Gastrocnemius medialis (tissue), 4 donors: Measurements from ENCODE around the gene GRIA1. TPM values are rescaled to one million over a fixed set of nuclear protein-coding genes. Genes with fewer than 3 reads are reported as not detected.

Source experiments
- ATAC-seq, 2 donors: fragments of 150-250 bp; one replicate each; pipeline ENCODE4 v1.9.1; 2016
- DNase-seq, 2 donors: peaks; one replicate each; pipeline ENCODE4 v3.0.0-alpha.2; 2019
- H3K27ac ChIP-seq, 4 donors: fragments of 200-600 bp; sonication (generic); 1 replicate in 1 of 4; 2 replicates in 3 of 4; pipeline ENCODE4 v1.5.1; 2016 to 2018; ENCODE audit warnings: mild to moderate bottlenecking in 2 of 4, moderate library complexity in 1 of 4
- H3K27me3 ChIP-seq, 3 donors: fragments of 200-600 bp; sonication (generic) in 2 of 3; 1 replicate in 1 of 3; 2 replicates in 2 of 3; pipeline versions ENCODE4 v1.5.1 to v1.6.0; 2016 to 2019; ENCODE audit warnings: mild to moderate bottlenecking in 1 of 3, moderate library complexity in 1 of 3
- H3K36me3 ChIP-seq, 2 donors: fragments of 200-600 bp; sonication (generic) in 1 of 2; one replicate each; pipeline ENCODE4 v1.5.1; 2017 to 2018
- H3K4me1 ChIP-seq, 2 donors: fragments of 200-600 bp; sonication (generic) in 1 of 2; one replicate each; pipeline ENCODE4 v1.5.1; 2016 to 2017; ENCODE audit warnings: mild to moderate bottlenecking in 2 of 2
- H3K4me3 ChIP-seq, 4 donors: fragments of 200-600 bp; sonication (generic) in 3 of 4; 1 replicate in 1 of 4; 2 replicates in 3 of 4; pipeline ENCODE4 v1.5.1; 2016 to 2019; ENCODE audit warnings: mild to moderate bottlenecking in 2 of 4
- H3K9me3 ChIP-seq, 3 donors: fragments of 200-600 bp; sonication (generic) in 2 of 3; 1 replicate in 1 of 3; 2 replicates in 2 of 3; pipeline ENCODE4 v1.5.1; 2016 to 2019
- CTCF ChIP-seq, 5 experiments: fragments of 450-650 bp in 3 of 5; fragments of 200-600 bp in 2 of 5; sonication (generic) in 2 of 5; IDR thresholded peaks in 4 of 5; conservative IDR thresholded peaks in 1 of 5; 1 replicate in 4 of 5; 2 replicates in 1 of 5; pipeline ENCODE4 v1.5.1; 2016 to 2019; ENCODE audit warnings: antibody characterized with exemption in 5 of 5, mild to moderate bottlenecking in 3 of 5, moderate library complexity in 3 of 5
- POLR2A ChIP-seq, 2 donors: fragments of 450-650 bp; IDR thresholded peaks; one replicate each; pipeline ENCODE4 v1.6.1; 2017; ENCODE audit warnings: antibody characterized with exemption in 2 of 2, mild to moderate bottlenecking in 2 of 2, moderate library complexity in 2 of 2
- in situ Hi-C, 4 donors: fragments of 200-750 bp; cut with MboI; loops; one replicate each; pipeline versions ENCODE4 v1.15.0 to v1.8.0; 2017; ENCODE audit warnings: low sequenced_read_pairs in 4 of 4
- intact Hi-C: fragments of 100-400 bp; cut with DNase I; formaldehyde crosslinking; loops from one replicate; pipeline ENCODE4 v1.15.1; 2023; ENCODE audit warnings: low total_unique reads
- total RNA-seq, 4 donors: library from RNA; depleted of rRNA; stranded (reverse); fragments of >200 nt; gene quantifications; one replicate each; pipeline versions ENCODE4 v1.1.0 to v1.2.3, GENCODE V29; 2016

Gene GRIA1
- total RNA-seq, 4 donors from 2014 or later: 0.18 to 0.46 TPM; not detected in 2

GRCh38 chr5:153751251-153751650 is 260.8 kb downstream of the GRIA1 start:
- Histone ChIP-seq H3K36me3 (no peaks in the 10 kb centered on the region), H3K27me3 (no peaks in the 10 kb centered on the region), H3K4me1 (no peaks in the 10 kb centered on the region), H3K4me3 (no peak overlapping the region), H3K27ac (no peak overlapping the region), H3K9me3 (no peaks in the 10 kb centered on the region)
- in situ Hi-C loops: no loop called here
- DNase-seq (no peak), ATAC-seq (no peak)
- TF ChIP-seq POLR2A (IDR thresholded peaks at IDR 0.05) (no peak), CTCF (IDR thresholded peaks at IDR 0.05 in 4 of 5, conservative IDR thresholded peaks at IDR 0.05 in 1 of 5) (no peak)
- intact Hi-C loops: no loop called here

- intact Hi-C loops: no loop called here
- Histone ChIP-seq H3K4me3 (no peak overlapping the region), H3K27ac (no peak overlapping the region), H3K9me3 (no peaks in the 10 kb centered on the region), H3K4me1 (no peaks in the 10 kb centered on the region), H3K27me3 (no peaks in the 10 kb centered on the region), H3K36me3 (no peaks in the 10 kb centered on the region)
- in situ Hi-C loops: no loop called here
- ATAC-seq: no peak
- TF ChIP-seq CTCF (IDR thresholded peaks at IDR 0.05 in 4 of 5, conservative IDR thresholded peaks at IDR 0.05 in 1 of 5) (no peak), POLR2A (IDR thresholded peaks at IDR 0.05) (no peak)
- no peak for DNase-seq
Measured at GRCh38 chr5:153752890-153753289, 262.4 kb downstream of the GRIA1 start.

- Histone ChIP-seq H3K4me3 (no peak overlapping the region), H3K4me1 (no peaks in the 10 kb centered on the region), H3K9me3 (no peaks in the 10 kb centered on the region), H3K27ac (no peak overlapping the region), H3K36me3 (no peaks in the 10 kb centered on the region), H3K27me3 (no peaks in the 10 kb centered on the region)
- no peak for TF ChIP-seq CTCF (IDR thresholded peaks at IDR 0.05 in 4 of 5, conservative IDR thresholded peaks at IDR 0.05 in 1 of 5)
- no peak for TF ChIP-seq POLR2A (IDR thresholded peaks at IDR 0.05)
- DNase-seq (no peak), ATAC-seq (no peak)
- in situ Hi-C loops (no loop called here), intact Hi-C loops (no loop called here)
Measured at GRCh38 chr5:153753645-153754432, 263.4 kb downstream of the GRIA1 start.

- Histone ChIP-seq H3K27me3 (no peaks in the 10 kb centered on the region), H3K4me1 (no peaks in the 10 kb centered on the region), H3K9me3 (no peaks in the 10 kb centered on the region), H3K27ac (no peak overlapping the region), H3K36me3 (no peaks in the 10 kb centered on the region), H3K4me3 (no peak overlapping the region)
- DNase-seq (no peak), ATAC-seq (no peak)
- intact Hi-C loops: no loop called here
- in situ Hi-C loops: no loop called here
- TF ChIP-seq POLR2A (IDR thresholded peaks at IDR 0.05) (no peak), CTCF (IDR thresholded peaks at IDR 0.05 in 4 of 5, conservative IDR thresholded peaks at IDR 0.05 in 1 of 5) (no peak)
Measured at GRCh38 chr5:153755913-153756500, 265.5 kb downstream of the GRIA1 start.
